Glomerular endothelial cell (primary cell): Measurements from ENCODE around the gene FEN1. TPM values are rescaled to one million over a fixed set of nuclear protein-coding genes. Genes with fewer than 3 reads are reported as not detected.

Source experiments
- DNase-seq: peaks from one replicate; pipeline ENCODE4 v3.0.0-alpha.2; 2011; ENCODE audit warnings: low read depth, low spot score; ENCODE audit errors: extremely low read depth
- total RNA-seq: library from RNA; depleted of rRNA; stranded (reverse); fragments of >200 nt; gene quantifications from 2 replicates; pipeline ENCODE4 v1.2.3, GENCODE V29; 2015

The FEN1 gene
- total RNA-seq, 1 donor from 2014 or later, result 20.5 TPM

DNA sequence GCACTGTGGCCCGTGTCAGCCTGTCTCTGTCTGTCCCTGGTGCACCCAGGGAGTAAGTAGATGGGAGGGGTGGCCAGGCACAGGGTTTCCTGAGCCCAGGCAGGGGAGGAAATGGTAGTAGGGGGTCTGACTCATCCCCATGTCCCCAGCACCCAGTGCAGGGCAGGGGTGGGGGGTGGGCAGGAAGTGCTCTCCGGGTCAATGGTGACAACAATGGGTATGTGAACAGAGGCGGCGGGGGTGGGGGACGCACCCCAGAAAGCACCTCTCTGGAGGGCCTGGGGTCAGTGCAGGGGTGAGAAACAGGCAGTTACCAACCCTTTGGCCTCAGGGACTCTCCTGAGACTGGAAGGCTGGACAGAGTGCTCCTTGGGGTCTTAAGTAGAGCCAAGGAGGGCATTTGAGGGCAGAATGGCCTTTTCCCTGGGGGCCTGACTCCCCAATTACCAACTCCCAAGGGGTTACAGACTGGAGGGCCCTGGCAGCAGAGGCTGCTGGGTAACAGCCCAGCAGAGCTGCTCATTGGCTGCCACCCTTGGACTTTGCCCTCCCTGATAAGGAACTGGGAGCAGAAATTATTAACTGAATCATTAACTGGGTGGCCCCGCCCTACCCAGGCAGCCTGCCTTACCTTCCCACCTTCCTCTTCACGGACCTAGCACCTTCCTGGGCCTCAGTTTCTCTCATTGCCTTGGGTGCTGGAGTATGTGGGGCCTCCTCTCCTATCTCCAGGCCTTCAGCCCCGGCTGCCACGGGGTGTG lies 36.1 kb upstream of the FEN1 start:
- no peak for DNase-seq

DNA sequence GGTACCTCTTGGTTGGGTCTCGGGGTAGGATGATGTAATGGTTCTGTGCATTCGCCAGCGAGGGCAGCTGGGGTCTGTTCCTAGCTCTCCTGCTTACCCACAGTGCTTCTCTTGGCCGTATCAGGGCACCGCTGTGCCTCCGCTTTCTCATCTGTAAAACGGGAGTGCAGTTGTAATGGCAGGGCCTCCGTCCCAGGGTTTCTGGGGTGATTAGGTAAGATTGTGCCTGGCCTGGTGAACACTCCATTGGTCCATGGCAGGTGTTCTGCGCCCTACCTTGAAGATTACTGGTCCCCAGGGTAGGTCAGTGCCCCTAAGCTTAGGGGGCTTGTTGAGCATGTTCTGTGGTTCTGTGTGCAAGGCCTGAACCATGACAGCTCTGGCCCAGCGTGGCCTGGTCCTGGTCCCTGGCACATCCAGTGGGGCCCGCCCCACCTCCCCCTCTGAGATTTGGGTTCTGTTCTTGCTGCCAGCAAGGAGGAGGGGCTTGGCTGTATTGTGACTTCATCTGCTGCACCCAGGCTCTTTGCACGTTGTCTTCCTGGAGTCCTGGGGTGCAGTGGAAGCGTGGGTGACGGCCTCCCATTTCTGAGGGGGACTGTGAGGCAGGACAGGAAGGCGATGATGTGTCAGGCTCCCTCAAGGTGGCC lies 35.4 kb upstream of the FEN1 start:
- DNase-seq, result no peak

DNA sequence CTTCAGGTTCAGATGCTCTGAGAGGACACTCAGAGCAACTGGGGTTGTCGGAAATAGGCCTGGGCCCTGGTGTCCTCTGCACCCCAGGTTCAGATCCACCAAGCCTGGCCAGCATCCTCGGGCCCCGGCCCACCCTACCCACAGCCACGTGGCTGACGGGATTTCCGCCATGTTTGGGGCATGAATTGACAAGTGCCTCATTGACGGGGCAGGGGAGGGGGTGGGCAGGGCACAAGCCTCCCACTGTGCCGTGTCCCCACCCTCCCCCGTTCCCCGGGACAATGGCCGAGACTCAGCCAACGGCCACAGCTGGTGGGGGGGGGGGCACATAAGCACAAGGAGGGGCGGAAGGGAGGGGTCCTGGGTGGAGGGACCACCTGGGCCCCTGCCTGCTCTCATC lies 31.8 kb upstream of the FEN1 start:
- DNase-seq, result no peak

DNA sequence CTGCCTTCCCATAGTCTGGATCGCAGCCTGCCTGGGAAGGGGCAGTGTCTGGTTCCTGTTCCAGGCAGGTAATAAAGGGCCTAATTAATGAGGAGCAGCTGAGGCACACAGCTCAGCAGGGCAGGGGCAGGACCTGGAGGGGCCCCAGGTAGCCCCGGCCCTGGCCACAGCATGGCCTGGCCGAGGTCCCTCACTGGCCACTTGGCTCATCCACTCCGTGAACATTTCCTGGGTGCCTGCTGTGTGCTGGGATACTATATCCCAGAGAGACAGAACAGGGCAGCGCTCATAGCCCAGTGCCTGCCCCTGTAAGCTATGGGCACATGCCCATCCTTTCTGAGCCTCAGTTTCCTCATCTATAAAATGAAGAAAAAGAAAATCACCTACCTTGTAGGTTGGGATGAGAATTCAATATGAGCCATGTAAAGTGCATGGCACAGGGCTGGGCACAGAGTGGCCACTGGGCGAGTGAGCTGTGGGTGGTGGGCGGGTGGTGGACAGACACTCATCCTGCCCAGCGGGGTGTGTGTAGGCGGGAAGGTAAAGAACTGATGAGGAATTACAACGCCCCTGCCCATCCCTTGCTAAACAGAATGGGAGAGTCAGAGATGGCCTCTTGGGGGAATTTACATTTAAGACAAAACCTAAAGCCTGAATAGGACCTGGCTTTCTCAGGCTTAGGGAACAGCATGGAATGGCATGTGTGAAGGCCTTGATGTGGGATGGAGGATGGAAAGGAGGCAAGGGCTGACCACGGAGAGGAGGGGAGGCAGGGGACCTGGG lies 31.1 kb upstream of the FEN1 start:
- no peak for DNase-seq

DNA sequence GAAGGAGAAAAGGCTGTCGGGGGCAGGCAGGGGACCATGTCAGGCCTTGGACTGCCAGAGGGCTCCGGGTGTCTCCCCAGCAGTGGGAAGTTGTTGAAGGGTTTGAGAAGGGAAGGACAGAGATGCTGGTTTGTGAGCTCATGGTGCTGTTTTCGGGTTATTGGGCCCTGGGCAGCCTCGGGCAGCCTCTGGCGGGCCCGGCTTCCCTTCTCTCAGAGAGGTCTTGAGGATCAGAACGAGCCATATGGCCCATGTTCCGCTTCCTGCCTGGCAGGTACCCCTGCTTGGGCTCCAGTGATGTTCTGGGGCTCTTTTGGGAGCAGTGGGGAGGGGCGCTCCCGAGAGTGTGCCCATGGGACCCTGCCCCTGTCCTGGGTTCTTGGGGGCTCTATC lies 30.5 kb upstream of the FEN1 start:
- no peak for DNase-seq

DNA sequence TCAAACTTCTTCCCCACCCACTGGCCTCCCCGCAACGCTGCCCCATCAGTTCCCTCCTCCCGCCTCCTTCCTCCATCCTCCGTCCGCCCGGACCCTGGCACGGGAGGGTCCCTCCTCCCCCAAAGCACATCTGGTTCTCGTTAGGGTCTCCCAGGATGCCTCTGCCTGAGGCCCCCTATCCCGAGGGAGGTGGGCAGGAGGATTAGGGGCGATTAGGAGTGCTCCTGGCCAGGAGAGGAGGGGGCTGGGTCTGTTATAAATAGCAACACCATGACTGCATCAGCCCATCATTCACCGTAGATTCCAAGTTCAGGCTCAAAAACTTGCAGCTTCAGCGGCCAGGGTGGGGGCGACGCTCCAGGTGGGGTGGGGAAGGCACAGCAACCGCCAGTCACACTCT lies 29.9 kb upstream of the FEN1 start:
- no peak for DNase-seq

DNA sequence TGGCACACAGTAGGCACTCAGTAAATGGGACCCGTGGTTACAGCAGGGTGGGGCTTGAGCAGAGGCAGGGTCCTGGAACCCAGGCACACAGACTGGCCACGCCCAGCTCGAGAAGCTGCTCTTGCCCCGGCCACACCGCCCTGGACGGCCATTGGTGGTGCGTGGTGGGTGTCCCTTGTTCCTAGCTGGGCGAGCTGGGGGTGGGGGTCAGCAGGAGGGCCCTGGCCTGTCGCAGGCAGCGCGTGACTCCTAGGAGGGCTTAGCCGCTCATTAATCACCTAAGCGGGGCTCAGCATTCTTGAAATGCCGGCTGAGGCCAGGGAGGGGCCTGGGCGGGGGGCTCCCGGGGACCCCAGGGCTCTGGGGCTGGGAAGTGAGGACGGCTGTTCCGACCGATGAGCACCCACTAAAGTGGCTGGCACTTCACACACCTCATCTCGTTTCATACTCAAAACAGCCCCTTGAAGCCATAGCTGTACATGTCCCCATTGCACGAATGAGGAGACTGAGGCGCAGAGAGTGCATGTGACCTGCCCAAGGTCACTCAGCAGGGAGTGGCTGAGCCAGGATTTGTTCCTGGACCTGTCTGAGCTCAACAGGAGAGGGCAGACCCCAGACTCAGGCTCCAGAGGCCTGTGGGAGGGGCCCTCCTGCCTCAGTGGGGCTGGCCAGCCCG lies 28.6 kb upstream of the FEN1 start:
- DNase-seq, result no peak

DNA sequence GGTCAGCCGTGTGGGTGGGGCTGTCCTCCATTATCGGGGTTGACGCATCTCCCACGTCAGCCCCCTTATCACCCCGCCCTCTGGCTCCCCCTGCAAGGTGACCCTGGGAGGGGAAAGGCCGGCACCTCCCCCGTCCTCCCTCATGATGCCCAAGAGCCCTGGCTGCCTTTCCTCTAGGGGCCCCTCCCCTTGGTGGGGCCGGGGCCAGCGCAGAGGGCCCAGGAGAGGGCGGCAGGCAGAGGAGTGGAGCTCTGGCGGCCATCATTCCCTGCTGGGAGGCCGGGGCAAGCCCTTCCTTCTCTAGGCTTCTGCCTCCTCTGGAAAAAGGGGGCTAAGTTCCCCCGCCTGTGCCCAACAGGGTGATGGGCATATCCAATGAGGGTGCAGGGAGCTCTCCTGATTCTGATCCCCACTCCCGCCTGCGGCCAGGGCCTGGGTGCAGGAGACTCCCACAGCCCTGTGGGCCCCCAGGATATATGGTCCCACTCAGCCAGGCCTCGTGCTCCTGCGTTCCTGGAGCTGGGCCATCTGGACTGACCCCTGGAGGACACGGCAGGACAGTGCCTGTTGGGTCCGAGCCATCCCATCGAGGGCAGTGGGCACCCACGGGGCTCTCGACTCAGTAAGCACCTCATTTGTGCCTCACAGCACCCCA lies 28.0 kb upstream of the FEN1 start:
- no peak for DNase-seq

DNA sequence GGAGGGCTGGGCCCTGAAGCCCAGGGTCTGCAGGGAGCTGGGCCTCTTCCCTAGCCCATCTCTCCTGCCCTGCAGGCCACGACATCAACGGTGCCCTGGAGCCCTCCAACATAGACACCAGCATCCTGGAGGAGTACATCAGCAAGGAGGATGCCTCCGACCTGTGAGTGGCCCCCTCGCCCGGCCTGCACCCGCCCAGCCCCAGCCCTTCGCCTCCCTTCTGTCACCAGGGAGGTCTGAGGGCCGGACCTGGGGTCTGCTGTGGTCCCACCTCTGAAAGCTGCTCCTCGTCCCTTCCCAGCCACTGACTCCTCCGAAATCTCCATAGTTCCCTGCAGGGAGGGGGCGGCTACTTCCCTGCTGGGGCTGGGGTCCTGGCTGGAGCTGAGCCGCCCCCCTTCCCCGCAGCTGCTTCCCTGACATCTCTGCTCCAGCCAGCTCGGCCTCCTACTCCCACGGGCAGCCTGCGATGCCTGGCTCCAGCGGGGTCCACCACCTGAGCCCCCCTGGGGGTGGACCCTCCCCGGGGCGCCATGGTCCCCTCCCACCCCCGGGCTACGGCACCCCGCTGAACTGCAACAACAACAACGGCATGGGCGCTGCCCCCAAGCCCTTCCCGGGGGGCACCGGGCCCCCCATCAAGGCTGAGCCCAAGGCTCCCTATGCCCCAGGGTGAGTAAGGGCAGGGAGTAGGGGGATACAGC lies 27.0 kb upstream of the FEN1 start:
- DNase-seq, result no peak

DNA sequence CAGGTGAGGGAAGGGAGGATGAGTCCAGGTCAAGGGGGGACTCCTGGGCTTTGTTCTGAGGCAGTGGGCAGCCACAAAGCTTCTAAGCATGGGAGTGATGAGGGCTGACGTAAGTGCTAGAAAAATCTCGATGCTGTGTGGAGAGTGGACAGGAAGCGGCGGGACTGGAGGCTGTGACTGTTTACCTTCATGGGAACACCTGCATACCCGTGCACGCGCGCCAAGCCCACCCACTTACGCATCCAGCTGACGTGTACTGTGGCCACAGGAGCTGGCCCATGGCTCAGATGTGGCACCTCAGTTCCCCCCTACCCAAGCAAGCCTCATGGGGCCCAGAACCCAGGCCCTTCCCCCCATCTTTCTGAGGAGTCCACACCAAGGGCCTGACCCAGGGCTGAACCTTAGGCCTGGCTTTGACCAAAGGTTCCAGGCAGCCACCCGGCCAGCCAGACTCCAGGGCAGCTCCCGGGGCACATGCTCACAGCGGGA lies 26.3 kb upstream of the FEN1 start:
- no peak for DNase-seq

DNA sequence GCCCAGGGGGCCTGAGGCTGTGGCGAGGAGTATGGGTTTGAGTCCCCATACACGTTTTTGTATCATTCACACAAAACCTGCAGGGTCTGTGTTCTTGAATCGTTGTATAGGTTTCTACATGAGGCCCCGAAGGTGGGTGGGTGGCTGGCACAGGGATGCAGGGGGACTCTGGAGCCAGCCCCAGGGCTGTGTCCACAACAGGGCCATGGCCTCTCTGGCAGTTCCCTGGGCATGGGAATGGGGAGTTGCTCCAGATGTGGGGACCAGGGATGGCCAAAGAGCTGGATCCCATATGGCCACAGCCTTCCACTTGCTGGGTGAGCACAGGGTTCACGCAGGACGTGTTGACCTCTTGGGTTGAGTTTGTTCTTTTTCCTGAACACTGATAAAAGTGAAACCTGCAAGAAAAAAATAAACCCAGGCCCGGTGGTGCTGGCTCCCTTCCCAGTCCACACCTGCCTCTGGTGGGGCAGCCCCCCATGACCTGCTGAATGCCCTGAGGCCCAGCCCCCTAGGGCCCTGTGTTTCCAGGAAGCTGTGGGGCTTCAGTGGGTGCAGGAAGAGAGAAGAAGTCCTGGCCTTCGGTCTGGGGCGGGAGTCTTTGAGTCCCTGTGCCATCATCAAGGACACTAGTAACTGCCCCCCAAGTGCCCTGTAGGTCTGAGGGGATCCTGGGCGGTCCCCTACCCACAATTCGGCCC lies 24.2 kb upstream of the FEN1 start:
- DNase-seq, result no peak

DNA sequence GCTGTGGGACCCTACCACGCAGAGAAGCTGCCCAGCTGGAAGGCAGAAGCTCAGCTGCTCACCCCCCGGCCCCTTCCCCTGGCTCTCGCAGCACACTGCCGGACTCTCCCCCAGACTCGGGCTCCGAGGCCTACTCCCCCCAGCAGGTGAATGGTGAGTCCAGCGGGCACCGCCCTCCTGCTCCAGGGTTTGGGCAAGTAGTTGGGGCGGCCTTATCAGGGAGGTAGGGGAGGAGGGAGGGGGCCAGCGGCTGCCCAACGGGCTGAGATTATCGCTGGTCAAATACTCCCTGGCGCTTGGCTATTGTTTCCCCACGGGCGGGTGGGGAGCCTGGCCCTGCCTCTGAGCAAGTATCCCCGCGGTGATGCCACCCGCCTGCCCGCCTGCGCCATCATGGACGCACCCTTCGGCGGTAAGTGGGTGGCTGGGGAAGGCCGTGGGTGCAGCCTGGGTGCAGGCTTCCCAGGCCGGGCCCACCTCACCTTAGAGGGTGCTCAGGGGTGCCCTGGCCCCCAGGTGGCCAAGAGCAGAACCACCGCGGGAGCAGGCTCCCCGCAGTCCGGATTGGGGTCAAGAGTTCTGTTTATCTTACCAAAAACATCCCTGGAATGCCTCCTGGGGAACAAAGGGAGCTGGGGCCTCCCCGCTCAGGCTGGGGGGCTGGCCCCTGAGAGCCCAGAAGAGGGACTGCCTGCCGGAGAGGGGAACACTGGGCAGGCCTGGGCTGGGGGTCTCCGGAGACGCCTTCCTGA lies 23.4 kb upstream of the FEN1 start:
- no peak for DNase-seq

DNA sequence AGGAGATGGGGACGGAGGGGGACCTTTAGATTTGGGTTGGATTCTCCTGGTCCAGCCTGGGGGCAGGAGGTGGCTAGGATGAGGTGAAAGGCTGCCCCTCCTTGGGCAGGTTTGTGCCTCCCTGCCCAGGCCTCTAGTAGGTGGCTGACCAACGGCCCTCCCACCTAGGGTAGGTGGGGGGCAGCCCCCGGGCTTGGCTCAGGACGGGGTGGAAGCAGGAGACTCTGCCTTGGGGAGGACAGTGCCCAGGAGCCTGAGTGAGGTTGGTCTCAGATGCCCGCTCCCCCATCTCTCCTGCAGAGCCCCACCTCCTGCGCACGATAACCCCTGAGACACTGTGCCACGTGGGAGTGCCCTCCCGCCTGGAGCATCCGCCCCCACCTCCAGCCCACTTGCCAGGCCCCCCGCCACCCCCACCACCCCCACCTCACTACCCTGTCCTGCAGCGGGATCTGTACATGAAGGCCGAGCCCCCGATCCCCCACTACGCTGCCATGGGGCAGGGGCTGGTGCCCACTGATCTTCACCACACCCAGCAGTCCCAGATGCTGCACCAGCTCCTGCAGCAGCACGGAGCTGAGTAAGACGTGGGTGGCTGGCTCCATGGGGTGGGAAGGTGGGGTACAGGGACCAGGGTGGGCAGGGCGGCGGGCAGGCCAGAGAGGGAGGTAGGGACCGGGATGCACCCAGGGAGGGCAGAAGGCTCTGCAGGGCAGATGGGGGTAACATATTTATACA lies 22.6 kb upstream of the FEN1 start:
- no peak for DNase-seq

DNA sequence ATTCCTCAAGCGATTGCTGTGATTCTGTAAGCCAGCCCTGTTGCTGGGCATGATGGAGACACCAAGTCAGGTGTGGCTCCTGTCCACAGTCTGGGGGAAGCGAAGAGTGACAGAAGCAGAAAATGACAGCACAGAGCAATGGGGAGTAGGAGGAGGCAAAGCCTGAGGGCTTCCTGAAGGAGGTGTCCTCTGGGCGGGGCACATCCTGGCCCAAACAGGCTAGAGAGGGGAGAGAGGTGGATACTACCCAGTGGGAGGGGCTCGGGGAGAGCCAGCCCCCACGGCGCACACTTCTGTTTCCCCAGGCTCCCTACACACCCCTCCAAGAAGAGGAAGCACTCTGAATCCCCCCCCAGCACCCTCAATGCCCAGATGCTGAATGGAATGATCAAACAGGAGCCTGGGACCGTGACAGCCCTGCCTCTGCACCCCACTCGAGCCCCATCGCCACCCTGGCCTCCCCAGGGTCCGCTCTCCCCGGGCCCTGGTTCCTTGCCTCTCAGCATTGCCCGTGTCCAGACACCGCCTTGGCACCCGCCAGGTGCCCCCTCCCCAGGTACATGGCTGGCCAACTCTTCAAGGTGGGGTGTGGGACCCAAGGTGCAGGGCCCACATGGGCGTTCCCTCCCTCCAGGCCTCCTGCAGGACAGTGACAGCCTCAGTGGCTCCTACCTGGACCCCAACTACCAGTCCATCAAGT lies 21.4 kb upstream of the FEN1 start:
- DNase-seq, result no peak

DNA sequence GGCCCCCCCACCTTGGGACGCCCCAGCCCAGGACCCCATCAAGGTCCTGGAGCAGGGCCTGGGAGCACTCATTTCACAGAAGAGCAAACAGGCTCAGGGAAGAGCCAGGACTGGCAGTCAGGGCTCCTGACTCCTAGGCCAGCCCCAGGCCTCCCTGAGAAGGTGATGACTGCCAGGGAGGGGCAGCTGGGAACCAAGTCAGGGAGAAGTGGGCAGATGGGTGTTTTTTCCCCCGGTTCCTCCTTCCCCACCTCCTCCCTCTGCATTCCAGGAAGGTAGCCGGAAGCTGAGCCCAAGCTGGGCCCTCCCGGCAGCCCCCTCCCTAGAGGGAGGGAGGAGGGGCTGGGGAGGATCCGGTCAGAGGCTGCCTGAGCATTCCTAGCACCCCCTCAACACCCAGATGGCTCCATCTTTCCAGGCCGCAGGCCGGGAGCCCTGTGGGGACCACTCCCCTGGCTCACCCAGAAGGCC lies 20.7 kb upstream of the FEN1 start:
- no peak for DNase-seq

DNA sequence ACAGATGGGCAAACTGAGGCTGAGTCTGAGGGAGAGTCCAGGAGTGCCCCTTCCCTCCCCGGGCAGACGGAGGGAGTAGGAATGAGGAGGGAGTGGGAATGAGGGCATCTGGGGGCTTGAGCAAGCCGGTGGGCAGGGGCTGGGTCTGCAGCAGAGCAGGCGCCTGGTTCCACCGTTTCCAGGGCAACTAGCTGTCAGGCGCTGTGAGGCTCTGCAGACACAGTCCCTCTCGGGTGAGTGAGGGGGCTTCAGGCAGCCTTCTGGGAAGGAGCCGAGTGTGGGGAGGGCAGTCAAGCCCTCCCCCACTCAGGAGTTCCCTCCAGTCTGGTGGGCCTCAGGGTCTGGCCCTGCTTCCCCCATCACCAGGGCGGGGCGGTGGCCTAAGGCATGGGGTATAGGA lies 19.4 kb upstream of the FEN1 start:
- DNase-seq, result no peak

DNA sequence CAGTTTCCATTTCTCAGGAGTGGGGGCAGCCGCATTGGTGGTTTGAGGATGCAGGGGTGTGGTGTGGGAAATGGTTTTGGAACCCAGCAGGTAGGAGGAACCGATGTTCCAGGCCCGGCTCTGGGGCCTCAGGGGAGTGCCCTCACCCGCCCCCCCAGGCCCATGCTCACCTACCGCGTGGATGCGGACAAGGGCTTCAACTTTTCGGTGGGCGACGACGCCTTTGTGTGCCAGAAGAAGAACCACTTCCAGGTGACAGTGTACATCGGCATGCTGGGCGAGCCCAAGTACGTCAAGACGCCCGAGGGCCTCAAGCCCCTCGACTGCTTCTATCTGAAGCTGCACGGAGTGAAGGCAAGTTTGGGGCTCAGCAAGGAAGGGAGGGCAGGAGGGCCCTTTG lies 18.9 kb upstream of the FEN1 start:
- DNase-seq, result no peak
